Activated CD8-positive, alpha-beta memory T cell treated with anti-CD3 and anti-CD28 coated beads, Interleukin-2, amount 50 U/mL, for 48 hours (primary cell): ENCODE data around the gene MYO5A.
"Not testable (repeated sequence)": the region's sequence is repeated elsewhere in the genome, so short reads cannot be mapped to it uniquely, and the experiment has no call there.

ENCODE experiments used
- DNase-seq: peaks from one replicate; pipeline ENCODE4 v3.0.0-alpha.2; 2020

MYO5A gene

DNA sequence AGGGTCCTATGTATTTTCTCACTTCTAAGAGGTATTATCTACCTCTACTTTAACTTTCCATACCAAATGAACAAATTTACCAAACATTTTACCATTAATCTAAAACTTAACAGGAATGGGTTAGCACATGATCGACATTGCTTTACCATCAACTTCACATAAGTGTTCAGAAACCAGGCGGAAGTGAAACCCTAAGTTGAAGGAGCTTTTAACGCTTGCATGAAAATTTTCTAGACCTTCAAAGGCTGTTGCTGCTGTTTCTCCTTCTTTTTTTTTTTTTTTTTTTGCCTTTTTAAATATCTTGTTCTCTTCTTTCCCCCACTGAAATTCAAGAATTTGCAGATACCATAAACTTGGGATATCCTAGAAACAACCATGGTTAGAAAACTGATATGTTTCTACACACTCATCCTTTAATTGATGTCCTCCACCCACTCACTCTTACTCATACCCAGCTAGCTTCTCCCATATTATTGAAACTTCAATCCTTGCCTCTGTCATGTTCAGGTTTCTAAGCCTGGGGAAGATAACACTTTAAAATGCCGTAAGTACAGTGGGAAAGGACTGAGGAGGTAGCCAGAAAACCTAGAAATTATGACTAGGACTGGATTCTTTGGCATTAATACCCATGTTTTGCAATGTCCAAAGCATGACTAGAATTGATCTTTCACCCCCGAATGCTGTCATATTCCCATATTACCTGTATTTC lies 24.7 kb downstream of the MYO5A start:
- DNase-seq, result no peak

- DNase-seq, result no peak
Observed at GRCh38 chr15:52502608-52503007, 26.1 kb downstream of the MYO5A start.

DNA sequence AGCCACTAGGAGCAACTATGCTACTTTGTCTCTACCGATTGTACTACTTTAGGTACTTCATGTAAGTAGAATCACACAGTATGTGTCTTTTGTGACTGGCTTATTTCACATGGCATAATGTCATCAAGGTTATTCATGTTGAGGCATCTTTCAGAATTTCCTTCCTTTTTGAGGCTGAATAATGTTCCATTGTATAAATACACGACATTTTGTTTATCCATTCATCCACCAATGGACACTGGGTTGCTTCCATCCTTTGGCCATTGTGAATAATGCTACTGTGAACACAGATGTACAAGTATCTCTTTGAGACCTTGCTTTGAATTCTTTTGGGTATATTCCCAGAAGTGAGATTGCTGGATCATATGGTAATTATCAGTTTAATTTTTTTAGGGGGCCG lies 29.2 kb downstream of the MYO5A start:
- no peak for DNase-seq

- no peak for DNase-seq
Observed at GRCh38 chr15:52498706-52499105, 30.0 kb downstream of the MYO5A start.

GRCh38 chr15:52496776-52497470 lies 31.8 kb downstream of the MYO5A start:
- peak; percentile 66 for DNase-seq

DNA sequence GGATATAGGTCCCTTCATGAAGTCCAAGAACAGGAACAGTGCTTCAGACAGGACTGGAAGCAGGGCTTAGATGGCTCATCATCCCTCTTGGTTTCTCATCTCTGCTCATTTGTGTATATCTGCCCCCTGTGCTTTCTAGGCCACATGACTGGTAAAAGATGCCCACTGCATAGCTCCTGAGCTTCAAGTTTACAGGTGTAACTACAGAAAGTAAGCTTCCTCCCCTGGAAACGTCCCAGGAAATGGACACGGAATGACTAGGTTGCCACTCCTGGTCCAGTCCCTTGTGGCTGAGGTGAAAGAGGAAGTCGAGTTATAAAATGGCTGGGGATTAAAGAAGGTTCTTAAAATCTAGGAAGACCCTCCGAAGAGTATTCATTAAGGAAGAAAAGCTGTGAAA lies 32.5 kb downstream of the MYO5A start:
- no peak for DNase-seq

DNA sequence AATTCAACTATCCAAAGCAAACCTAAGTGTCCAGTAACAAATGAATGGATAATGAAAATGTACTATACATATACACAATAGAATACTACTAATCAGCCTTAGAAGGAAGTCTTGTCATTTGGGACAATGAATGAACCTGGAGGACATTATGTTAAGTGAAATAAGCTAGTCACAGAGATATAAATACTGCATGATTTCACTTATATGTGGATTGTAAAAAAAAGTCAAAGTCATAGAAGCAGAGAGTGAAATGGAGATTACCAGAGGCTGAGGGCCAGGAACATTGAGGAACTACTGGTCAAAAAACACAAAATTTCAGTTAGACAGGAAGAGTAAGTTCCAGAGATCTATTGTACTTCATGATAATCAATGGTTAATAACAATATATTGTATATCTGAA lies 33.6 kb downstream of the MYO5A start:
- DNase-seq, result no peak

- no peak for DNase-seq
Observed at GRCh38 chr15:52493968-52494367, 34.7 kb downstream of the MYO5A start.

GRCh38 chr15:52492132-52492531 lies 36.5 kb downstream of the MYO5A start:
- no peak for DNase-seq

DNA sequence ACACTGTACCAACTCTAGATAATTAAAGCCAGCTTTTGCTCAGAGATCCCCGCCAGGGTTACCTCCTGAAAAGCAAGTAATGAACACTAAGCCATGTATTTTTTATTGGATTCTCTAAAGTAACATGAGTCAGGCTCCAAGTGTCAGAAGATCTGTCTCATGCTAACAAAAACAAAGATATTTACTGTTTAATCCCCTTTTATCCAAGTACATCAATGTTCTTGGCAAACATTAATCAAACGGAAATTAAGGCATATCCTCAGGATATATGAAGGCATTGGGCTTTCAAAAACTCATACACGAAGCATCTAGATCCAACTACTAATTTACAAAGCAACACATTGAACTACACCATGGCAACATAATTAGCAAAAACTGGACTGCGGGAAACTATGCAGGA lies 37.2 kb downstream of the MYO5A start:
- no peak for DNase-seq

- DNase-seq, result not testable (repeated sequence)
Observed at GRCh38 chr15:52489430-52489829, 39.2 kb downstream of the MYO5A start.

GRCh38 chr15:52488830-52489229 lies 39.9 kb downstream of the MYO5A start:
- DNase-seq, result no peak

DNA sequence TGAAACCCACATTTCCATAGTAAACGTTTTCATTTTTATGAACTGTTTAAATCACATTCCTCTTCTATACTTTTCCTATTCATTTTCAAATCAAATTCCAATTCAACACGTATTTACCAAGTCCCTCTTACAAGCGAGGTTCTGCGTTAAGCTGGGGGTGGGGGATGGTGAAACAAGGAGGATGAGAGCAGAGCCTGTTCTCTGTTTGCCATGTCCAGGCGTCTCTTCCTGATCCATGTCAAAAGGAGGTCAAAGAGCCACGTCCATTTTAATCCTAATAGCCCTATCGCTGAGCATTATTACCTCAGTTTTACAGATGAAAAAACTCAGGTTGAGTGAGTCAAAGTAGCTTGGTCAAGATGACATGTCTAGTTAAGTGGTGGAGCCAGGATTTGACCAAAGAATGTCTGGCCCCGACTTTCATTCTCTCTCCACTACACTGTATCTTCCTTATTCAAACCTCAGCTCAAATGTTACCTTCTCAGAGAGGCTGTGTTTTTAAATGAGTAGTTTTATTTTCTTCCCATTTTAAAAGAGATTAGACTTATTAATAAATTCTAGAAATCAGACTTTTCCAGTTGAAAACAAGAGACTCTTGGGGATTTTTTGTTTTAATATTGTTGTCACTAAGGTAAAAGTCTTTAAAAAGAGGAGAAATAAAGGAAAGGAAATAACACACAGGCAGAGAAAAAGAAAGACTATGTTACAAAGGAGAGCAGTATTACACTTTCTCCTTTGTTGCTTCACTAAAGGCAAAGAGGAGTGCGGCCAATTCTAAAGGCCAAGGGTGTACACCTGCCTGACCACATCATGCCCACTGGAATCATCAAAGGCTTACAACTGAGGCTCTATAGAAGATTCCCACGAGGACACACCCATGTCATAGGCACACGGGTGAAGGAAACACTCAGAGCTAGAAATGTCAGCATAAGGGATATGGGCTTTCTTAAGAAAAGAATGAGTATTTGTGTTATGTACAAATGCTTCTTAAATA lies 42.4 kb downstream of the MYO5A start:
- DNase-seq, result no peak

- no peak for DNase-seq
Observed at GRCh38 chr15:52485290-52485689, 43.4 kb downstream of the MYO5A start.

GRCh38 chr15:52483707-52484106 lies 45.0 kb downstream of the MYO5A start:
- no peak for DNase-seq

- no peak for DNase-seq
Observed at GRCh38 chr15:52481915-52482314, 46.8 kb downstream of the MYO5A start.

DNA sequence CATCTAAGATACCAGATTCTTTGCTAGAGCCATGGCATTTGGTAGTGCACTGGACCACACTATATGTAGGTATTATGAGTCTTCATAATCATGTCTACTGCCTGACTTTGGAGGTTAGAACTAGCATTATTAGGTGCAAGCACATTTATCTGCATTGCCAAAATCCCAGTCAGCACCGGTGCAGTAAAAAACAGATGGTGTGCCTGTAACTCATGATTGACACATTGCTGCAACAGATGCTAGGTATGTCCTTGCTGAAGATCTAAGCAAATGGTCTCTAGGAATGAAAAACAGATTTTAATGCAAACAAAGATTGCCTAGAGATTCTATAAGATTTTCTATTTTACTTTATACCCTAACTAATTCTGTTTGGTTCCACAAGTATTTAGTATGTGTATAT lies 47.7 kb downstream of the MYO5A start:
- no peak for DNase-seq

DNA sequence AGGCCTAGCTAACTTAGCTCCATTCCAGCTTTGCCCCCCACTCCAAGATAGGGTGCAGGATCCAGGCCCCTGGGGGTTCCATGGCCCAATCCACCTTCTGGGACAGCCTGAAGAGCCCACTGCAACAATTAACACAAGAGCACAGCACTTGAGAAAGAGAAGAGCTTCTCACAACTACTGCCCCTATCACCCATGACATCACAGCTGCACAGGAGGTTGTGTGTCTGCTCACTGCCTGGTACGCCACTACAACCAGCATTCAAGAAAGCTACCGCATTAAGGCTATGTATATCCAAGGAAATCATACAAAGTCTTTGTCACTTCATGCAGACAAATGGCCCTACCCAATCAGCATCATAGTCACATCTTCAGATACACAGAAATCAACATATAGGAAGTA lies 62.0 kb downstream of the MYO5A start:
- DNase-seq, result no peak

DNA sequence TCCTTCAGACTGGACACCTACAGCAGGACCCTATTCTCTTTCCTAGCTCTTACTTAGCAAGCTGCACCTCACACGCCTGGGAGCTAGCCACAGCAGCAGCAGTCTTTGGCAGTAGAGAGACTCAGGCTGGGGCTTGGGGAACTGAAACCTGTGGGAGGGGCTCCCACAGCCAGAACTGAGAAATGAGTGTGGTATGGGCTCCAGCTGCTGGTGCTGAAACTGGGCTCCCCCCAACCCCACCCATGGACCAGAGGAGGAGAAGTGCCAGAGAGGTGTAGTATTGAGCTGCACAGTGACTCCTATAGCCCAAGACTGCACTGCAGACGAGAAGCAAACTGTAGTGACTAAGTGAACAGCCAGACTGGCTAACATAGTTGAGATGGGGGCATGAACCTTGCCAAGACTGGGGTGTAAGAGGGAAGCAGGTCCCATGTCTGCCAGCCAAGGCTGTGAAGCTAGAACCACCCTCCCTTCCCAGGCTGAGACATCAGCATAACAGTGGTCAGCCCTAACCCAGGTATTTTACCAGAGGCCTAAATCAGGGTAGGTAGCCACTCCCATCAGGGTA lies 62.5 kb downstream of the MYO5A start:
- DNase-seq, result peak; percentile 72

GRCh38 chr15:52464478-52464877 lies 64.2 kb downstream of the MYO5A start:
- DNase-seq, result no peak

GRCh38 chr15:52464040-52464439 lies 64.6 kb downstream of the MYO5A start:
- no peak for DNase-seq

- no peak for DNase-seq
Observed at GRCh38 chr15:52463638-52464037, 65.0 kb downstream of the MYO5A start.

DNA sequence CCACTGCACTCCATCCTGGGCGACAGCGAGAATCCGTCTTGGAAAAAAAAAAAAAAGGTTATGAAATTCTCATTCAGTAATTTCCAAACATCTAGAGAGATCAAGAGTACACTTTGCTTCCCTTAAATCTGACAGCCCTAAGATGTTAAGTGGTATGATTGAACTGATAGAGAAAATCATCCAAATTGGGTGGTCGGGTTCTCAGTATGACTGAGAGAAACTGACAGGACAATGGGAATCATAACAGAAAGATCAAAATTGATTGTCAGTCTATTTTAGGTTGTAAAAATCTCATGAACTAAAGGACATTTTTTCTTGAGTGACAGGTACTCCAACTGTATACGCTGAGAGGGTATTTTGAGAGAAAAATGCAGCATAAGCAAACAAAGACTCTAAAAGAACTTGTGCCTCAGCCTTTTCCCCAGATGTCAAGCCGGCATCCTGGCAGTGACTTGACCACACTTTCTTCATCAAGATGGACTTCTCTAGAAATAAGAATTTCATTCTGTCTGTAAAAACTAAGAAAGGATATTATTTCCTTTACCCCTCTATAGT lies 65.8 kb downstream of the MYO5A start:
- no peak for DNase-seq
